HG02943 (cell line): Measurements from ENCODE around the gene FNIP2.

Source experiments
- ATAC-seq: cut with Tn5 transposase; IDR thresholded peaks from one replicate; pipeline ENCODE4 v1.9.1; 2021; ENCODE audit warnings: mild to moderate bottlenecking, low read depth, moderate library complexity; ENCODE audit not compliant: unreplicated experiment

FNIP2 gene

DNA sequence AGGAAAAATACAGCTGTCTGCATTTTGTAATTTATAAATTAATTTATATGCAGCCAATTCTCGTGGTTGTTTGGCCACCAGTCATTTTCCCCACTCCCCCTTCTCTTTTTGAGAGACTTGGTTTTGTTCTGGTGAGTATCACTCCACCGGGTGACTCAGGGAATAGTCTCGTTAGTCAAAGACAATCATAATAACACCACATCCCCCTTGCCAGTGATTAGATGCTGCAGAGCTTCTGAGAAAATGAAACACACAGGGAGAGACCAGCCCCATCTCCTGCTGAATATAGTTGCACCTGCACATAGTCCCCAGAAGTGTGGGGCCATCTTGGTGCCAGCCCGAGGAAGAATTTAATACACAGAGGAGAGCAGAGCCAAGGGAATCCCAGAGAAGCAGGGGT is 8.0 kb upstream of the FNIP2 start:
- ATAC-seq = no peak

DNA sequence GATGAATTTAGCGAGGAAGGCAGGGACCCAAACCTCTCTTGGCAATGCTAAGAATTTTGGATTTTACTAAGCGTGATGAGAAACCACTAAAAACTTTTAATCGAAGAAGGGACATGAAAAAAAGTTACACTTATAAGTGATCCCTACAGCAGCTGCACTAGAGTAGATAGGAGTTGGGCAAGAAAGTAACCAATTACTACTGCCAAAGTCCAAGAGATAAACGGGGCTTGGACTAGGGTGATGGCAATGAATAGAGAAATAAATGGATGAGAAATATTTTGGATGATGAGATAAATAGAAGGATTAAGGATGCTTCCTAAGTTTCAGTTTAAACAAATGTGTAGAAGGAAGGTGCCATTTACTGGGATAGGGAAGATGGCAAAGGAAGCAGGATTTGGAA is 6.3 kb upstream of the FNIP2 start:
- no peak for ATAC-seq

DNA sequence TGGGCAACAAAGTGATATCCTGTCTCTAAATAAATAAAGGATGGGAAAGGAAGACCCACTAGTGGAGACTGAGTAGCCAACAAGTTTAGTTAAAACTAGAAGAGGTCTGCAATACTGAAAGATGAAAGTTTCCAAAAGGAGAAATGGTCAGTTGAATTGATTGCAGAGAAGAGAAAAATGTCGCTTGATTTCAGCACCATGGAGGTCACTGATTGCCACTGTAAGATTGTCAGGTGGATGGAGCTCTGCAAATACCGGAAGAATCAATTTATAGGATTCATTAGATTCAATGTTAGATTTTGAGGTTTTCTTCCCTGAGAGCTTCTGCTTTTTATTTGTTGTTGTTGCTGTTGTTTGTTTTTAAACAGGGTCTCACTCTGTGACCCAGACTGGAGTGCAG is 5.4 kb upstream of the FNIP2 start:
- no peak for ATAC-seq

DNA sequence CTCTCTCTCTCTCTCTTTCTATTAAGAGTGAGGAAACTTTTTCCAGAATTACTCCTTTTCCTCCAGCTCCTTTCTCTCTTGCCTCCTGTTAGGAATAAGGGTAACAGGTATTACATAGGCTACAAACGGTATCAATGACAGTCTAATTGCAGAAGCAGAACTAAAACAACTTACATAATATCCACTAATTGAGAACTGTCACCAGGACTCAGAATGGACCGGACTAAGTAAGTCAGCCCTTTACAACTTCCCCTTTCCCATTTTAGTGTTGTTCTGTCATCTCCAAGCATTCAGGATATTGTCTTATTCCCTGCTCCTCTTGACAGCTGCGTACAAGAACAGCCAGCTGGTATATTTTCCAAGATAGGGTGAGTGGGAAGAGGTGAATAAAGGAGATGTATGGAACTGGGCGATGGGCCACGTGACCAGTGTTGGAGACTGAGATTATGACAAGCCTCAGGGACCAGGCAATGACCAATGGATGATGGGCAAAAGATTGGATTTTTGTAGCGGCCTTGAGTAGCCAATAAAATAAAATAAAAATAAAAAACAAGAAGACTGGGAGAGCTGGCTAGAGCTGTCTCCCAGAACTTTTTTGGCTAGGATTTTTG is 2.3 kb upstream of the FNIP2 start:
- ATAC-seq = no peak

DNA sequence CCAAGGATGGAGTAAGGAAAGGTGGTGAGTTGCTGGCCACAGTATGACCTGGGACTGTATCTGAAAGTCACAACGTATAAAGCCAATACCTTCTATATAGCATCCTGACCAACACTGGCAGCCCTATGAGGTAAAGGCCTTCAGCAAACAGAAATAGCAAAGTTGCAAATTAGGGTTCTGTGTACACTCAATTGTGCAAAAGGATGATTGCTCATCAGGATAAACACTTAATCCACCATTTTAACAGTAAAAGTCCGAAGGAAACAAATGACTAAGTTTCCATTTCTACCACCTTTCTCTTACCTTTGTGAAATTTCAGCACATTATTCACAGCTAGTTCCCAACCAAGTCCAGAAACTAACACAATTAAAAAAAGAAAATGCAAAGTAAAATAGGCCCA is 1.4 kb upstream of the FNIP2 start:
- ATAC-seq = no peak

DNA sequence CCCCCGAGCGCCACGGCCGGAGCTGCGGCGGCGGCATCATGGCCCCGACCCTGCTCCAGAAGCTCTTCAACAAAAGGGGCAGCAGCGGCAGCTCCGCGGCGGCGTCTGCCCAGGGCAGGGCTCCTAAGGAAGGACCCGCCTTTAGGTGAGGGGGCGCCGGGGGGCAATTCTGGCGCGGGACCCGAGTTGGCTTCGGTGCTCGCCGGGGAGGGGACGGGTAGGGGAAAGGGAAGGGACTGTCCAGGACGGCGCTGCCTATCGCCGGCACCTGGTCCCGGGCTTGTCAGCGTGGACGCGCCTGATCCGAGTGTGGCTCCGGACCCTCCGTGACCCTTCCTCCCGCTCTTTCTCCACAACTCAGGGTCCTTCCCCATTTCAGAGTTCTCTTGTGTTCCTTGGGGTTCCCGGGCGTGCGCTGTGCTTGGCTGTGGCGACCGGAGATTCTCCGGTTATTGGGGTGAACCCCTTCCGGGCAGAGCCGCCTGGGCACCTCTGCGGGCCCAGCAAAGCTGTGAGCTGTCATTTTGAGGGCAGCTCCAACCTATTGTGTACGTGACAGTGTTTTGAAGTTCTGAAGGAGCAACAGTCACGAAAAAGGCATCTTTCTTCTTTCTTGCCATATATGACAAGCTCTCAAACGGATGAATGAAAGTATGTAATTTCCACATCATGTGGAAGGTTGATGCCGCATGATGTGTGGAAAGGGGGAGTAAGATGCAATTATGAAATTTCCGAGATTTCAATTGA is 522 bp downstream of the FNIP2 start:
- ATAC-seq = peak; percentile 46

DNA sequence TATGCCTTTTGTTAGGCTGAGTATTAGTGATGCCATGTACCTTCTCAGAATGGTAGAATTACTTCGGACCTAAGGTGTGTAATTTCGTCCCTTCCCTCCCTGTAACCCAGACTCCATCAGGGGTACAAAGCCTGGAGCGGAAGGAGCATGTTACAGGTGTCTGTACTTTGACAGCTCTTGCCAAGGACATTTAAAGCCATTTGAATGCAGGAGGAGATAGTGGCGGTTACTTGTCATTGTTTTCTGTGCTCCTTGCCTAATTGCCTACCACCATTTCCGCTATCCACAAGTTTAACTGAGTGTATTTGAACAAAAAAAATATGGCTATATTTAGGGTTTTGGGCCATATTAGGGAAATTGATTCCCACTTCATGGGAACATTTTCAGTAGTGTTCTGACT is 1.8 kb downstream of the FNIP2 start:
- no peak for ATAC-seq

DNA sequence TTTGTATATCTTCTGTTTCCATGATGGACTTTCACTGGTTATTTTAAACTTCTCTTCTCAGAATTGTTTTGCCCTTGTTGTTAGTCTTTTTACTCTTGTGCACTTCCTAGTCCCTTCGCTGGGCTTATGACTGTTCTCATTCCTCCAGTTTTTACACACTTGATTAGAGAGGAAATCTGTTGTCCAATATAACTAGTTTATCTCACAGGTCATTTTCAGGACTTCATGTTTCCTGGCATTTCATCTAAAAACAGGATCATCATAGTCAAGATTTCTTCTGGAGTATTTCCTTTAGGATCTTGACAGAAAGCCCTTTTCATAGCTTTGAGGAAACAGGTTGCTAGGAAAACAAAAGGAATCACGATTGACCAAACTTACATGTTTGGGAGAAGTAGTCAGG is 3.0 kb downstream of the FNIP2 start:
- ATAC-seq = no peak

DNA sequence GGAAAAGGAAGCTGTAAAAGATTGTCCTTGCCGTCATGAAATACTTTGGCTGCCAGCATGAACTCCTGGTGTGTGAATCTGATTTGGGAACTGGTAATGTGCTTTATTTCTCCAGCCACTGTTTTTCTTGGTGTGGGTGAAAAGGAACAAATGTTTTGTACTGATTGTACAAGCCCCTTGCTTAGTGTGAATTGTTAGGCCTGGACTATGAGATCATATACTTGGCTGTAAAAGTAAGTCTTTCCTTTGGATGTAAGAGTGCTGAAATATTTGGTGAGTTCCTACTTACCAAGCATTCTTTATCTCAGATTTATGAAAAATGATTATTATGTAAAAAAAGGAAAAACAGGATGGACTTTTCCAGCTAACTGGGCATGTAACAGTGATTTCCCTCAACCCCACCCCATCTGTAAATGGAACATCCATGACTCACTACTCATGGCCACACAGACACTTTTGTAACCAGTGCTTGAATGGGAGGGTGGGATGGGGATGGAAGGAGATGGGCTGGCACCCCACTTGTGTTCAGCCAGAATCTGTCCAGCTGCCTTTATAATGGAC is 6.3 kb downstream of the FNIP2 start:
- no peak for ATAC-seq

DNA sequence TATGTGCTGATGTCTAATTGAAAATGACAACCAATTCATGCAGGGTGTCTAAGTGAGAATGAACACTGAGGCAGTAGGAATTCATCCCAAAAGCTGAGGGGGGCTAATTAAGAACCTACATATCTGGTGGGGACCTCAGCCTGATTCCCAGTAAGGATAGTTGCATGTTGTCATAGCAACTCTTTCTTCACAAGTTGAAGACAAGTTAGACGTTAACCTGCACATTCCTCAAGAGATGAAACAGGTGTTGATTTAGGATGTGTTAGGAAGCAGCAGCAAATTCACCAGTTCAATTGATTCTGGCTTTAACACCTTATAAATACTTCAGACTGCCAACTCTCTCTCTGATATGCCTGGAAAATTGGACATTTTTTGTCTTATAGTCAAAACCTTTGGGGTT is 7.3 kb downstream of the FNIP2 start:
- no peak for ATAC-seq

DNA sequence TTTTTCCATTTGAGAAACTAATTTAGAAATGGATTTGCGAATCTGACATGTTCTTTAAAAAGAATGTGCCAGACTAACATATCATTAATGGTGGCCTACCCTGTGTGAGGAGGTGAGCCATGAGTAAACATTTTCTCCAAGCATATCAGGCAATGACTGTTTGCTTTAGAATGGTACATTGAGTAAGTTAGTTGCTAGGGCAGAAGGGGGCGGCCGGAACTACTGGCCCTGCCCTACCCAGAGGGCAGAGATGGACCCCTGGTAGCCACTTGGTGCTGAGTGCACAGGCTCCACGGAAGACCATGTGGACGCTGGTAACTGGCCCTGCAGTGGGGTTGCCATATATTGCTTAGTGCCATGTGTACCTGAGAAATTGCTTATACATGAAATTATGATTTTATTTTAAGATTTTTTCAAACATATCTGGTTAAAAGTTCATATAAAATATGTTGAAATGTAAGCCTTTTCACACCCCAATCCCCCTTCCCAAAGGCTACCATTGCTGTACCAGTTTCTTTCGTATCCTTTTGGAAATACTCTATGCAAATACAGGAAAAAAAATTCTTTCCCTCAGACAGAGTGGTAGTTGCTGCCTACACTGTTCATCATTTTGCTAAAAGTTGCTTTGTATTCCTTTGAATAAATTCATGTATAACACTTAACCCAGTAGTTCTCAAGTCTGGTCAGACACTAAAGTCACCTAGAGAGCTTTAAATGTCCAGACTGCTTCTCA is 8.8 kb downstream of the FNIP2 start:
- no peak for ATAC-seq

DNA sequence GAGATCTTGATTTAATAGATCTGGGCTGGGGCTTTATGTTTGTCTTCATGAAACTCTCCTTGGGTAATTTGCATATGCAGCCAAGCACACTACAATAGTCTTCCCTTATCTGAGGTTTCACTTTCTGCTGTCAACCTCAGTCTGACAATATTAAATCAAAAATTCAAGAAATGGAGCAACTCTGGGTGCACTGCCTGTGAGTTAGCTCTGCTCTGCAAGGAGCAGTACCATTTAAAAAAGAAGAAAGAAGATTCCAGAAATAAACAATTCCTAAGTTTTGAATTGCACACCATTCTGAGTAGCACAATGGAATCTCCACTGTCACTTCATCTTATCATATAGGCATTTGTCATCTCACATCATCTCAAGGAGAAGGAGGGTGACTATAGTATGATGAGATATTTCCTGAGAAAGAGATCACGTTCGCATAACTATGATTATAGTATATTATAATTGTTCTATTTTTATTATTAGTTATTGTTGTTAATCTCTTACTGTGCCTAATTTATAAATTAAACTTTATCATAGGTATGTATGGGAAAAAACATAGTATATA is 9.4 kb downstream of the FNIP2 start:
- peak; percentile 97 for ATAC-seq

DNA sequence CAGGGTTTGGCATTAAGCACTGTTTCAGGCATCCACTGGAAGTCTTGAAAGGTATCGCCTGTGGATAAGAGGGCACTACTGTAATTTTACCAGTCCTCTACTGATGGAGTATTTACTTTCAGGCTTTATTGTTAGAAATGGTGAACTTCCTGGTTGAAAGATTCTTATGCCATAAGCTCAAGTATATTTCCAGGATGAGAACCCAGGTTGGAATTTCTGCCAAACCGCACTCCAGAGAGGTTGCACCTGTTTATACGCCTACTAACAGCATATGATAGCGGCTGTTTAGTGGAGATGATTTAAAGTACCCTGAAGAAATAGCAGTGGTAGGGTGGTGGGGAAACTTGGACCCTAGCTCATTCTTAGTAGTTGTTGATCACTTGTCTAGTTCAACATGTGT is 9.9 kb downstream of the FNIP2 start:
- no peak for ATAC-seq

DNA sequence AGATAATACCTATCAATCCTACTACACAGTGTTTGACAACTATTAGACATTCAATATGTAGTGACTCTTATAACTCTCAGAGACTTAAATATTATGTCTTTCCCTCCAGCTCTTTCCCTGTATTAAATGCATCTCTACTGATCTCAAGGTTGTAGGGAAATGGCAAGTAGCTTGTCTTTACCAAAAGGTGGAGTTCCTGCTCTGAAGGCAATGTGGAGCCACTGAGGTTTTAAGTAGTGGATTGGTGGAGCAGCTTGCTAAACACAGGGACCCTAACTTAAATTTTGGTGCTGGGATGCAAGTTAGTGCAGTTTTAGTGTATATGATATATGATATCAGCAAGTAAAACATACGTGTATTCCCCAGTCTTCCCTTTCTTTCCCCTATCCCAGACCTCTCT is 13.1 kb downstream of the FNIP2 start:
- no peak for ATAC-seq

DNA sequence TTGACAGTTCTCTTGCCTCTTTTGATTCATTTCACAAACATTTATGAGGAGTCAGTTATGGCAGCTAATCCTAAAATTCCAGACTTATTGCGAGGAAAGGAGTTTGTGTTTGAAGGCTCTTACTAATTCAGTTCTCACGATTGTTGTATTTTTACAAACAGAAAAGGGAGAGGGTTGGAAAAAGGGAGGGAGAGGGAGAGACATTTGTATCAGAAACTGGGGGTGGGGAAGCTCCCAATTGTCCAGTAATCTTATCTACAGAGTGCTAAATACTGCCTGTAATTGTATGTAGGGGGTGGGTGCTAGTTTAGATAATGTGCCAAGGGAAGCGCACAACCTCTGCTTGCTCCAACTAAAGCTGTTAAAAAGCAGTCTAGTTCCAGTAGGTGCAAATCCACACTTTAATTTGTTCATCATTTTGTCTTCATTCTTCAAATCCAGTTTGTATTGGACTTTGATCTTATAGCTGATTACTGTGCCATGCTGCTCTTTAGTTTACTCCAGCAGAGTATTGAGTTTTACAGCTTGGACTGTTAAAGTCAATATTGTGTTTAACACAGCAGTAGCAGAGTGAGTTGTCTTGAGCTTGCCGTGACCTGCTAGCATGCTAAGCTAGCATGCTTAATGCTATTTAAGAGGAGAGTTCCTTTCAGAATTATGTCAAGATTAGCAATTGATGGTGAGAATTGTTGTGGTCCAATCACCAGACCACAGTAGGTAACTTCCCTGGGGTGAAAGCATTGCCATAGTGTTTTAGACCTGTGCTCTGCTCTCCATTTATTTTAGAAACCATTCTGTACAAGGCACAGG is 13.9 kb downstream of the FNIP2 start:
- ATAC-seq = no peak

DNA sequence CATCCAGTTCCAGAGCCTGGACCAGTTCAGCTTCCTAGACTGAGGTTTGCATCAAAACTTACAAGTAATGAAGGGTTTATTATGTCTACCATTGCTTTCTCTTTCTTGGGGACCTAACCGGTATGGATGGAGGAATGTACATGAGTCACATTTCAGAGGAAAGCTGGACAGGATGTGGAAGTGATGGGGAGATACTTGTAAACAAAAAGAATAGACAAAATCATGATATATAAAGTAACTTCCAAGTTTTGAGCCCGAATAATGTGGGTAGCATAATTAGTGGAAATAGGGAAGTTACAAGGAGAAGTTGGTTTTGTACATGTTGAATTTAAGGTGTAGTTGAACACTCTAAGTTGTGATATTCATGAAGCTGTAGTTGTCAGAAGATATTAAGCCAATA is 15.0 kb downstream of the FNIP2 start:
- no peak for ATAC-seq

DNA sequence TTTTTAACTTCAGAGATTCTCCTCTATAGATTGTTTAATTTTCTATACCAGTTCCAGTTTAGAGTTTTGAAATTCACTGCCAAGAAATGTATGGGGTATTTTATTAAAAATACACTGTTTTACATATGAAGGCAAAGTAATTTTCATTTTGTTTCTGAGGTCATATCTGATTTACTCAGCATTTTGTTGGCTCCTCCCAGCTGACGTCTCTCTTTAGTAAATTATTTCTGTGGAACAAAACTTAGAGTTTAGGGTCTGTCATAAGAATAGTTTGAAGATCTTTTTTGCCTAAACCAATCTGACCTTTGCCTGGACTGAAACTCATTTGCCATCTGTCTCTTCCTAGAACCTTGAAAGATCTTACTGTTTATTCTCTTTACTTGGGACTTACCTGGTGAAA is 16.9 kb downstream of the FNIP2 start:
- ATAC-seq = no peak

DNA sequence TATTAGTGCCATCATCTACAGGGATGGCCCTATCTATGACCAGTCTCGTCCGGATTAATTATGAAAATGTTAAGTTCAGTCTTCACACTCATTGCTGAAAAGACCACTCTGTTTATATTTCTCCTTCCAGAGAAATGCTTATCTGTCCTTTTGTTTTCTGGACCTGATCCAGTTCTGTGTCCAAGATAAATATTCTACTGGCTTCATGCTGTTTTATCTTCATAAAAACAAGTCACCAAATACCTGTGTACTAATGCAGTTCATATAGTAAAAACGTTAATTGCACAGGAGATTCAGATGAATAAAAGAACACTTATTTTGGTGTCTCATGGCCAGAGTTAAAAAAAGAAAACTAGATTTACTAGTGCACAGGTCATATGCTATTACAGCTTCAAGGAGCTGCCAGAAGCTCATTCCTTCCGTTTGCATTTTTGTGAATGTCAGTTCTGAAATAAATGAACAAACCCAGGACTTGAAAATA is 17.3 kb downstream of the FNIP2 start:
- no peak for ATAC-seq

DNA sequence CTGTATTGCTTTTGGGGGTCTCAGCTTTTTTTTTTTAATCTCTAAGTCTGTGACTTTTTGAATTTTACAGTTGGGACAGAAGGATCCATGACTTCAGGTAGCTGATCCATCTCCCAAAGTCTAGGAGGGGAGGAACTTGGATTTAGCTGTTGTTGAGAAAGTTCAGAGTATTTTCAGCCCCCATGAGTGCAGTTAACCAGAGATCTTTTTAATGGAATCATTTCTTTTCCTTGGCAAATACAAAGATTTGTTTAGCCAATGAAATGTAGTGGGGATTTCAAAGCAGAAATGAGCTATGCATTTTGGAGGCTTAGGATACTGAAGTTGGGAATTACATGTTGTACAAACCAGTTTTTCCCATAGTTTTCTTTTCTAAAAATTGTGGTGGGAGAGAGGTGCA is 18.1 kb downstream of the FNIP2 start:
- no peak for ATAC-seq

DNA sequence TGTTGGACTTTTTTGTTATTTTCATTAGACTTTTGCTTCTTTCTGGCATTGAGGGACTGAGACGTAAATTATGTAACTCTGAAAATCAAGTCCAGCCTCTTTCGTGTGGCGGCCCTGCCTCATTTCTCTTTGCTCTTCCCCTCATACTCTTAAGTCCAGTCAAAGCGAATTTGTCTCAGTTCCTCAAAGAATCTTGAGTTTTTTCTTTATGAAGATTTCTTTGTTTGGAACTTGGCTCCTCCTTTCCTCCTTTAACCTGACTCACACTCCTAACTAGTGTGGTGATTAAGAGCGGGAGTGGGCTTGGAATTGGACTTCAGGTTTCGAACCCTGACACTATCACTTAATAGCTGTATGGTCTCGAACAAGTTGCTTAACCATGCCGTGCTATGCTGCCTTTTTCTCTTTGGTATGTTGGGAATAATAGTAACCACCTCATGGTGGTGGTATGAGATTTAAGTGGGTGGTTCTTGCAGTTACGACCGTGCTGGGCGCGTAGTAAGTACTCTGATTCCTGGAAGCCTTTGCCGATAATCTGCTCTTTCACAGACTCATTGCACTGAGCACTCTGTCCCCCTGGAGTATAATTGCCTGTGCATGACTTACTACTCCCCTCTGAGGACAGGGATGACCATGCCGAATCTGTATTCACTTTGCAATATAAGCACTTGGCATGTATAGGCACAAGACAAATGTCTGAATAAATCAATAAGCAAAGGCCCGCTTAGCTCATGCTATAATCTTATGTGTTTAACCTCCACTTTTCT is 19.1 kb downstream of the FNIP2 start:
- no peak for ATAC-seq
